GM18502 (cell line): Measurements from ENCODE around the gene LRIG1.

ENCODE experiments used
- ATAC-seq: cut with Tn5 transposase; IDR thresholded peaks from one replicate; pipeline ENCODE4 v1.9.1; 2021; ENCODE audit warnings: mild to moderate bottlenecking; ENCODE audit not compliant: unreplicated experiment, poor library complexity

LRIG1 gene

GRCh38 chr3:66472313-66473134 lies 28.3 kb downstream of the LRIG1 start:
- ATAC-seq, result peak; percentile 75

- no peak for ATAC-seq
Observed at GRCh38 chr3:66470956-66471686, 29.7 kb downstream of the LRIG1 start.

- ATAC-seq, result no peak
Observed at GRCh38 chr3:66470285-66470684, 30.5 kb downstream of the LRIG1 start.

GRCh38 chr3:66469220-66469640 lies 31.6 kb downstream of the LRIG1 start:
- ATAC-seq, result peak; percentile 65

- no peak for ATAC-seq
Observed at GRCh38 chr3:66467996-66468735, 32.7 kb downstream of the LRIG1 start.

- ATAC-seq, result no peak
Observed at GRCh38 chr3:66466606-66467270, 34.1 kb downstream of the LRIG1 start.

- no peak for ATAC-seq
Observed at GRCh38 chr3:66465587-66465986, 35.2 kb downstream of the LRIG1 start.

- ATAC-seq, result no peak
Observed at GRCh38 chr3:66465034-66465433, 35.8 kb downstream of the LRIG1 start.

- no peak for ATAC-seq
Observed at GRCh38 chr3:66464512-66464894, 36.3 kb downstream of the LRIG1 start.

GRCh38 chr3:66463730-66464511 lies 36.9 kb downstream of the LRIG1 start:
- no peak for ATAC-seq

- no peak for ATAC-seq
Observed at GRCh38 chr3:66463054-66463631, 37.7 kb downstream of the LRIG1 start.

- no peak for ATAC-seq
Observed at GRCh38 chr3:66457252-66457651, 43.6 kb downstream of the LRIG1 start.

- no peak for ATAC-seq
Observed at GRCh38 chr3:66456711-66457173, 44.1 kb downstream of the LRIG1 start.

GRCh38 chr3:66454464-66454859 lies 46.4 kb downstream of the LRIG1 start:
- ATAC-seq, result no peak

GRCh38 chr3:66453651-66454463 lies 47.0 kb downstream of the LRIG1 start:
- ATAC-seq, result no peak

- no peak for ATAC-seq
Observed at GRCh38 chr3:66452303-66453011, 48.4 kb downstream of the LRIG1 start.

GRCh38 chr3:66451766-66452165 lies 49.1 kb downstream of the LRIG1 start:
- no peak for ATAC-seq
